MCF 10A (cell line): ENCODE data around the gene CDC25A. TPM values are rescaled to one million over a fixed set of nuclear protein-coding genes. Genes with fewer than 3 reads are reported as not detected.

Source experiments
- BruUV-seq: library from RNA; stranded (reverse); fragments of 400-500 nt; replicated peaks from 2 replicates; lab custom pipeline; 2021; lab: Mats Ljungman, UMichigan
- CTCF ChIA-PET: fragments of 300-600 bp; sonication (Branson Sonifier 250); formaldehyde crosslinking; extraction: SDS; loops from one replicate; lab custom pipeline; 2021; ENCODE audit warnings: antibody characterized with exemption, inconsistent platforms; lab: Yijun Ruan, JAX
- POLR2A ChIA-PET: fragments of 300-600, 350-650 bp; sonication (Branson Sonifier 250); formaldehyde crosslinking; extraction: SDS; loops from one replicate; lab custom pipeline; 2020; ENCODE audit warnings: antibody characterized with exemption, inconsistent platforms; lab: Yijun Ruan, JAX
- DNase-seq: peaks from one replicate; pipeline ENCODE4 v3.0.0-alpha.2; 2018; ENCODE audit not compliant: unreplicated experiment
- H3K27ac Mint-ChIP-seq: one replicate; pipeline ENCODE4 v1.8.0; 2022; ENCODE audit warnings: mild to moderate bottlenecking, low read depth, mixed read lengths; ENCODE audit not compliant: unreplicated experiment
- H3K27me3 Mint-ChIP-seq: one replicate; pipeline ENCODE4 v1.8.0; 2022; ENCODE audit warnings: mixed read lengths; ENCODE audit not compliant: insufficient read depth, unreplicated experiment
- H3K36me3 Mint-ChIP-seq: one replicate; pipeline ENCODE4 v1.8.0; 2022; ENCODE audit warnings: mild to moderate bottlenecking, moderate library complexity, mixed read lengths; ENCODE audit not compliant: insufficient read depth, unreplicated experiment
- H3K4me1 Mint-ChIP-seq: one replicate; pipeline ENCODE4 v1.8.0; 2022; ENCODE audit warnings: mixed read lengths; ENCODE audit not compliant: insufficient read depth, unreplicated experiment
- H3K4me3 Mint-ChIP-seq: one replicate; pipeline ENCODE4 v1.8.0; 2022; ENCODE audit warnings: mild to moderate bottlenecking, moderate library complexity, mixed read lengths; ENCODE audit not compliant: unreplicated experiment
- H3K9me3 Mint-ChIP-seq: one replicate; pipeline ENCODE4 v1.8.0; 2022; ENCODE audit warnings: mixed read lengths; ENCODE audit not compliant: unreplicated experiment
- intact Hi-C: fragments of 100-400 bp; cut with micrococcal nuclease; formaldehyde crosslinking; loops from 2 replicates; pipeline ENCODE4 v1.14.1; 2022
- total RNA-seq: library from RNA; stranded (reverse); gene quantifications from 2 replicates; pipeline ENCODE4 v1.2.3, GENCODE V29; 2022
- TF ChIP-seq, protein P1 (sequence below): fragments of 200-600 bp; IDR thresholded peaks from one replicate; pipeline ENCODE4 v1.8.0; 2022; ENCODE audit warnings: antibody characterized with exemption, mild to moderate bottlenecking; ENCODE audit not compliant: unreplicated experiment

Gene CDC25A
- total RNA-seq, 1 experiment from 2014 or later, result 8.6 TPM

DNA sequence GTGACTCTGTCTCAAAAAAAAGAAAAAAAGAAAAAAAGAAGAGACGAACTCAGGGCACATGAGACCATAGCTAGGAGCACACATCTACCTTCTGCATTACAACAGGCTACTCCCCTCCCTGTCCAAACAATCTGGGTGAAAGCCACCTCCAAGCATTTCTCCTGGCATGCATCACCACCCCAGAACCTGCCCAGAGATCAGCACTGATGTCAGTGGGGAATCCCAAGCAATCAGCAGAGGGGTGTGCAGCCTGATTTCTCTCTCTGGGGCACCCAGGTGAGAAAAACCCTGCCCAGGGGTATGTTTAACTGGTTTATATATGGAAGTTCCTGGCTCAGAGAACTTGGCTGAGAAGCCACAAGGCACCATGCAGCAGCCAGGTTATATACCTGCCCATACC lies 59.4 kb downstream of the CDC25A start:
- CTCF ChIA-PET, result interaction anchor here (0.7 kb wide), 1 partner anchor 744 kb away, joined by 3 read pairs; no protein-coding TSS in a partner anchor
- DNase-seq, result no peak

DNA sequence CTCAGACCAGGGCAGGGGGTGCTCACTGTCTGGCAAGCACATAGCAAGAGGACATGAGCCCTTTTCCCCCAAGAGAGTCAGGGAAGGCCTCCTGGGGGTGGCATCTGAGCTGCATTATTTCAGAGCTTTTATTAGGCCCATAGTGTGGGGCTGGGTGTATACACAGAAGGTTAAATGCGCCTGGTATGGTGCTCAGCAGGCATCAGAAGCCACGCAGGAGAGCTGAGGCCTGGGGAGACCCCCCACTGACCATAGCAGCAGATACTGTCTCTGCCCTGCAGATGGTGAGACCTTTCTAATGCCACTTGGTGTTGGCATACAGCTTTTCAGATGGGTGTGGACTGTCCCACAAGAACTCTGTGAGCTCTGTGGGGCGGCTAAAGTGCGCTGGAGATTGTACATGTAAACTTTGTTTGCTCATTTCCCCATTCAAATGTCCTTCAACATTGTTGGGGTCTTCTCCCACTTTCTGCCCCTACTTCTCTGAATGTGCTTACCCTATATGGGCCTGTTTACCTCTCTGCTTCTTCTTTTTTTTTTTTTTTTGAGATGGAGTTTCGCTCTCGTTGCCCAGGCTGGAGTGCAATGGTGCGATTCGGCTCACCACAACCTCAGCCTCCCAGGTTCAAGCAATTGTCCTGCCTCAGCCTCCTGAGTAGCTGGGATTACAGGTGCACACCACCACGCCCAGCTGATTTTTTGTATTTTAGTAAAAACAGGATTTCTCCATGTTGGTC lies 62.2 kb downstream of the CDC25A start:
- Mint-ChIP-seq H3K27me3 (no peaks in the 10 kb centered on the region), H3K9me3 (no peaks in the 10 kb centered on the region), H3K27ac (no peak overlapping the region), H3K36me3 (no peaks in the 10 kb centered on the region), H3K4me3 (no peak overlapping the region), H3K4me1 (peaks cover 6% of the 10 kb centered on the region)
- BruUV-seq, result no TSS peak
- intact Hi-C loops, result no loop called here
- DNase-seq, result no peak
- TF ChIP-seq, protein P1, sequence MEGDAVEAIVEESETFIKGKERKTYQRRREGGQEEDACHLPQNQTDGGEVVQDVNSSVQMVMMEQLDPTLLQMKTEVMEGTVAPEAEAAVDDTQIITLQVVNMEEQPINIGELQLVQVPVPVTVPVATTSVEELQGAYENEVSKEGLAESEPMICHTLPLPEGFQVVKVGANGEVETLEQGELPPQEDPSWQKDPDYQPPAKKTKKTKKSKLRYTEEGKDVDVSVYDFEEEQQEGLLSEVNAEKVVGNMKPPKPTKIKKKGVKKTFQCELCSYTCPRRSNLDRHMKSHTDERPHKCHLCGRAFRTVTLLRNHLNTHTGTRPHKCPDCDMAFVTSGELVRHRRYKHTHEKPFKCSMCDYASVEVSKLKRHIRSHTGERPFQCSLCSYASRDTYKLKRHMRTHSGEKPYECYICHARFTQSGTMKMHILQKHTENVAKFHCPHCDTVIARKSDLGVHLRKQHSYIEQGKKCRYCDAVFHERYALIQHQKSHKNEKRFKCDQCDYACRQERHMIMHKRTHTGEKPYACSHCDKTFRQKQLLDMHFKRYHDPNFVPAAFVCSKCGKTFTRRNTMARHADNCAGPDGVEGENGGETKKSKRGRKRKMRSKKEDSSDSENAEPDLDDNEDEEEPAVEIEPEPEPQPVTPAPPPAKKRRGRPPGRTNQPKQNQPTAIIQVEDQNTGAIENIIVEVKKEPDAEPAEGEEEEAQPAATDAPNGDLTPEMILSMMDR, result no peak
- ChIA-PET POLR2A (interaction anchor here (1.3 to 4.0 kb wide), 3 partner anchors 16 to 38 kb away, joined by 3 to 31 read pairs (median 10); no protein-coding TSS in a partner anchor), CTCF (interaction anchor here (0.8 to 1.0 kb wide), 2 partner anchors 218 to 294 kb away, joined by 3 to 4 read pairs; no protein-coding TSS in a partner anchor)

More for the DNA sequence above, 59.4 kb downstream of the CDC25A start:
- H3K4me3 Mint-ChIP-seq, result no peak overlapping the region
- intact Hi-C loops, result no loop called here
- no peaks in the 10 kb centered on the region for H3K9me3 Mint-ChIP-seq
- H3K36me3 Mint-ChIP-seq, result no peaks in the 10 kb centered on the region
- H3K27ac Mint-ChIP-seq, result no peak overlapping the region
- no TSS peak for BruUV-seq
- TF ChIP-seq, protein P1, result no peak
- POLR2A ChIA-PET, result interaction anchor here (0.6 to 2.0 kb wide), 2 partner anchors 13 to 770 kb away, joined by 3 to 8 read pairs; no protein-coding TSS in a partner anchor
- H3K27me3 Mint-ChIP-seq, result no peaks in the 10 kb centered on the region
- peaks cover 6% of the 10 kb centered on the region for H3K4me1 Mint-ChIP-seq

DNA sequence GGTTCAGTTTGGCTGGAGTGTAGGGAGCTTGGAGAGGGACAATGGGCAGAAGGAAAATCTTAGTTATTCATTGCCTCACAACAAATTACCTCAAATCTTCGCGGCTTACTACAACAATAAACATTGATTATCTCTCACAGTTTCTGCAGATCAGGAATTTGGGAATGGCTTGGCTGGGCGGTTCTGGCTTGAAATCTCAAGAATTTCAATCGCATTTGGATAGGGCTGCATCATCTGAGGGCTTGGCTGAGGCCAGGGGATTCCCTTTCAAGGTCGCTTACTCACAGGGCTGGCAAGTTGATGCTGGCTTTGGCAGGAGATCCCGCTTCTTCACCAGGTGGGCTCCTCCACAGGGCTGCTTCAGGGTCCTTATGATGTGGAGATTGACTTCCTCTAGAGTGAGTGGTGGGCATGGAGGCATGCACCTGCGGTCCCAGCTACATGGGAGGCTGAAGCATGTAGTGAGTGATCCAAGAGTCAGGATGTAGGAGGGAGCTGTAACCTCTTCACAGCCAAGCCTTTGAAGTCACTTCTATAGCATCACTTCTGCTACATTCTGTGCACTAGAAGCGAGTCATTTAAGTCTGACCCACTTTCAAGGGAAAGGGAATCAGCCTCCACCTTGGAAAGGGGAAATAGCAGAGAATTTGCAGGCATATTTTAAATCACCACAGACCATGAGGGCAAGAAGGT lies 63.1 kb downstream of the CDC25A start:
- Mint-ChIP-seq H3K4me3 (no peak overlapping the region), H3K27ac (no peak overlapping the region), H3K4me1 (peaks cover 6% of the 10 kb centered on the region), H3K27me3 (no peaks in the 10 kb centered on the region), H3K36me3 (no peaks in the 10 kb centered on the region), H3K9me3 (no peaks in the 10 kb centered on the region)
- TF ChIP-seq, protein P1, result no peak
- ChIA-PET POLR2A (interaction anchor here (0.6 to 4.0 kb wide), 5 partner anchors 8 to 37 kb away, joined by 3 to 31 read pairs (median 4); no protein-coding TSS in a partner anchor), CTCF (interaction anchor here (0.7 to 1.1 kb wide), 3 partner anchors 26 to 217 kb away, joined by 3 to 4 read pairs (median 3); no protein-coding TSS in a partner anchor)
- no TSS peak for BruUV-seq
- intact Hi-C loops, result no loop called here
- peak; percentile 49 for DNase-seq

DNA sequence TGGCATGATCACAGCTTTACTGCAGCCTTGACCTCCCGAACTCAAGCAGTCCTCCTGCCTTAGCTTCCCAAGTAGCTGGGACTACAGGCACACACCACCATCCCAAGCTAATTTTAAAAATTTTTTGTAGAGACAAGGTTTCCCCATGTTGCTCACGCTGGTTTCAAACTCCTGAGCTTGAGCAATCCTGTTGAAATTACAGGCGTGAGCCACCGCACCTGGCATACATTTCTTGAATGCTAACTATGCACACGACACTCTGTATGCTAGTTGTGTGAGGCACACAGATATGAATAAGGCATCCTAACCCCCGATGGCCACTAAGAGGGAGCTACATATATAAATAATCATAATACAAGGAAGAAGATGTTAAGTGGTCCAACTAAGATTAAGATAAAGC lies 64.9 kb downstream of the CDC25A start:
- POLR2A ChIA-PET, result interaction anchor here (3.0 to 4.0 kb wide), 2 partner anchors 19 to 35 kb away, joined by 10 to 31 read pairs; no protein-coding TSS in a partner anchor
- peaks cover 6% of the 10 kb centered on the region for H3K4me1 Mint-ChIP-seq

More for the DNA sequence above, 64.9 kb downstream of the CDC25A start:
- H3K9me3 Mint-ChIP-seq, result no peaks in the 10 kb centered on the region
- peaks cover 3% of the 10 kb centered on the region for H3K36me3 Mint-ChIP-seq
- BruUV-seq, result no TSS peak
- CTCF ChIA-PET, result interaction anchor here (0.6 to 1.1 kb wide), 2 partner anchors 16 to 28 kb away, joined by 3 read pairs; no protein-coding TSS in a partner anchor
- H3K4me3 Mint-ChIP-seq, result no peak overlapping the region
- no peak overlapping the region for H3K27ac Mint-ChIP-seq
- intact Hi-C loops, result no loop called here
- no peak for DNase-seq
- TF ChIP-seq, protein P1, result no peak
- no peaks in the 10 kb centered on the region for H3K27me3 Mint-ChIP-seq
